Measurements from ENCODE around the gene ADSL.

GRCh38 chr22:40314041-40314440 lies 32.3 kb upstream of the ADSL start:
- TF ChIP-seq CTCF (IDR thresholded peaks at IDR 0.05; ENCODE audit: insufficient read depth, low read depth, low read length) (no peak), EZH2 (IDR thresholded peaks at IDR 0.05; ENCODE audit: insufficient read depth, low read length) (no peak)

Data from astrocyte (in vitro differentiated cells and primary cell).